ENCODE results near the gene GAPT.
"Not testable (repeated sequence)": the region's sequence is repeated elsewhere in the genome, so short reads cannot be mapped to it uniquely, and the experiment has no call there.

GAPT gene

DNA sequence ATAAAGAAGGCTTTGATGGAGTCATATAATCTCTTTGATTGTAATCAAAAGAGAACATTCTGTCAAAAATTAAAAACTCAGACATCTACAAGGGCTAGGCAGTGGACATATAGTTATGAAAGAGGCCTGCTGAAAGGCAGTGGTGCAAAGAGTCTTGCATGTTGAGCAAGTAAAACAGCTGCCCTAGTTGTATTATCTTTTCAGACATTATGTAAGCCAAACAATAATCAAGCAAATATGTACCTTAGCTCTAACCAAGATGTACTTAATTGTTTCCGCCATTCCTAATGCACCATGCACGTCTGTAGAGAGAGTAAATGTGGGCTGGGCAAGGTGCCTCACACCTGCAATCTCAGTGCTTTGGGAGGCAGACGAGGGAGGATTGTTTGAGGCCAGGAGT is 14.3 kb downstream of the GAPT start:
- DNase-seq: peak; percentile 50 to 56

DNA sequence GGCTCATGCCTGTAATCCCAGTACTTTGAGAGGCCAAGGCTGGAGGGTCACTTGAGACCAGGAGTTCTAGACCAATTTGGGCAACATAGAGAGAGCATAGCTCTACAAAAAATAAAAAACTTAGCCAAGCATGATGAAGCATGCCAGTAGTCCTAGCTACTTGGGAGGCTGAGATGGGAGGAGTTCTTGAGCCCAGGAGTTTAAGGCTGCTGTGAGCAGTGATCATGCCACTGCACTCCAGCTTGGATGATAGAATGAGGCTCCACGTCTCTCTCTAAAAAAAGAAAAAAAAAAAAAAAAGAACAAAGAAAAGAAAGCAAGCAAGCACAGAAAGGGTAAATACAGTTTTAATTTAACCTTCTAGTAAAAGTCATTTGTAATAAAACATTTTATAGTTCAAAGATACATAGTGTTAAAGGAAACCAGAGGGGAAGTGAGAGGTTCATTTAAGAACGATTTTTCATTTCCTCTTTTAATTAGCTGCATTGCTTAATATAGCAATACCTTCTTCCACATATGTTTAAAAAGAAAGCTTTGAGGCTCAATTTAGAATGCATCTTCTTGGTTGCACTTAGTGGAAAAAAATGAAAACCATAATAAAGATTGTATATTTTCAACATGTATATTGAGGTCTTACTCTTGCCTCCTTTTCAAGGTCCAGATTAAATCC is 14.9 kb downstream of the GAPT start:
- peak; percentile 62 to 70 for DNase-seq

DNA sequence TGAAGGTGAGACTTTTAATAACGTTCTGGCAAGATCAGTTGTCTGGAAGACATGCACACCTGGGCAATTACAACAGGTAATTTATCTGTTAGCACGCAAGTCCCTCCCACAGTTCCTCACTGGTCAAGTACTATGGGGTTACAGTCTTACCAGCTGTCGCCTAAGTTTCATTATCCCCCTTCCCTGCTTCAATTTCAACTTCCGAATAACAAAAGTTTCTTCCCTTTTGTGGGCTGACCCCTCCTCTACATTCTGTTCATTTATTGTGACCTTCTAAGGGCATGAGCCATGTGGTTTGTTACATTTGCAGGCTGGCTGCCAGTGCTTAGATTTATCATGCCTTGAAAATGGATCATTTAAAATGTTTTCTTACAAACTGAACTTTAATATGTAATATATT is 16.5 kb downstream of the GAPT start:
- no peak for DNase-seq

DNA sequence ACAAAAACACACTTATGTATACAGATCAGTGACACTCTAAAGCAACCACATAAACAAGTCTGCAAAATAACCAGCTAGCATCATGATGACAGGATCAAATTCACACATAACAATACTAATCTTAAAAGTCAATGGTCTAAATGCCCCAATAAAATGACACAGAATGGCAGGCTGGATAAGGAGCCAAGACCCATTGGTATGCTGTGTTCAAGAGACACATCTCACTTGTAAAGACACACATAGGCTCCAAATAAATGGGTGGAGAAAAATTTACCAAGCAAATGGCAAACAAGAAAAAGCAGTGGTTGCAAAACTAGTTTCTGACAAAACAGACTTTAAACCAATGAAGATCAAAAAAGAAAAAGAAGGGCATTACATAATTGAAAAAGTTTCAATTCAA is 26.0 kb downstream of the GAPT start:
- DNase-seq: no peak

DNA sequence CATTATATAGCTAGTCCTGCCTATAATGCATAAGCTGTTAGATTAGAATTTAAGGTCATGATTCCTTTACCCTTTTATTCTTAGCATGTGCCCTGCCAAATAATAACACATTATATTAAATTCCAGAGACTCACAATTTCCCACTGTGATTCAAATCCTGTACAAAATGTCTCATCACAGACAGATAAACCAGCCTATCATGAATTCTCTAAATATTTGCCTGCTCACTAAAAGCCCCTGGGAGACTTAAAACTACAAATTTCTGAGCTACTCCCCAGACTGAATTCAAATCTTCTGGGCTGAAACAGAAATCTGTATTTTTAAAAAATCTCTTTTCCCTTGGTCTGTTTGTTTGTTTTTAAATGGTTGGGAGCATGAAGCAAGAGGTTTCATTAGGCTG is 32.7 kb downstream of the GAPT start:
- no peak for DNase-seq

DNA sequence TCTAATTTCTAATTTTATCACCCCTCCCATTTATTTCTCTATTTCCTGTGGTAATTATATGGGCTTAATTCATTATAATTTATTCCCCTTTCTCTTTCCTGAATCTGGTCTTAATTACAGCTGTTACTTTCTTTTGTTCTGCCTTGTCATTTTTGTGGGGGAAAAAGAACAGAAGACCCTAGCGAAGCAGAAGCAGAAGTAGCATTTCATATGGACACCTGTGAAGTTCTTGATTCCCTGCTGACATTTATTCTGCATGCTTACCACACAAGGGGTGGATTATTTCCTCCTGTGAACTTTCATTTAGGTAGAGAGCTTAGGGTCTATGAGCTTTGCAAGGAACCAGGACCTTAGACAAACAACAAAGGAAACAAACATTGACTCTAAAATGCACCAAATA is 33.3 kb downstream of the GAPT start:
- no peak for DNase-seq

DNA sequence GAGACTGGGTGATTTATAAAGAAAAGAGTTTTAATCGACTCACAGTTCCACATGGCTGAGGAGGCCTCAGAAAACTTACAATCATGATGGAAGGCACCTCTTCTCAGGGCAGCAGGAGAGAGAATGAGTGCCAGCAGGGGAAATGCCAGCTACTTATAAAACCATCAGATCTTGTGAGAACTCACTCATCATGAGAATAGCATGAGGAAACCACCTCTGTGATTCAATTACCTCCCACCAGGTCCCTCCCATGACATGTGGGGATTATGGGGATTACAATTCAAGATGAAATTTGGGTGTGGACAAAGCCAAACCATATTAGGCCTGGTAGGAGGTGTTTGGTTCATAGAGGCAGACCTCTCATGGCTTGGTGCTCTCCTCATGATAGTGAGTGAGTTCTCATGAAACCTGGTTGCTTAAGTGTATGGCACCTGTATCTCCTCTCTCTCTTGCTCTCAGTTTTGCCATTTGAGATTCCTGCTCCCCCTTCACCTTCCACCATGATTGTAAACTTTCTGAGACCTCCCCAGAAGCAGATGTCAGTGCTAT is 39.8 kb downstream of the GAPT start:
- no peak for DNase-seq

DNA sequence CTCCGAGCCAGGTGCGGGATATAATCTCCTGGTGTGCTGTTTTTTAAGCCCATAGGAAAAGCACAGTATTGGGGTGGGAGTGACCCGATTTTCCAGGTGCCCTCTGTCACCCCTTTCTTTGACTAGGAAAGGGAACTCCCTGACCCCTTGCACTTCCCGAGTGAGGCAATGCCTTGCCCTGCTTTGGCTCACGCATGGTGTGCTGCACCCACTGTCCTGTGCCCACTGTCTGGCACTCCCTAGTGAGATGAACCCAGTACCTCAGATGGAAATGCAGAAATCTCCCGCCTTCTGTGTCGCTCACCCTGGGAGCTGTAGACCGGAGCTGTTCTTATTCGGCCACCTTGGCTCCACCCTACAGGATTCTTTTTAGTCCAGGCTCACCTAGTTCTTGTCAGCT is 50.7 kb downstream of the GAPT start:
- not testable (repeated sequence) for DNase-seq

DNA sequence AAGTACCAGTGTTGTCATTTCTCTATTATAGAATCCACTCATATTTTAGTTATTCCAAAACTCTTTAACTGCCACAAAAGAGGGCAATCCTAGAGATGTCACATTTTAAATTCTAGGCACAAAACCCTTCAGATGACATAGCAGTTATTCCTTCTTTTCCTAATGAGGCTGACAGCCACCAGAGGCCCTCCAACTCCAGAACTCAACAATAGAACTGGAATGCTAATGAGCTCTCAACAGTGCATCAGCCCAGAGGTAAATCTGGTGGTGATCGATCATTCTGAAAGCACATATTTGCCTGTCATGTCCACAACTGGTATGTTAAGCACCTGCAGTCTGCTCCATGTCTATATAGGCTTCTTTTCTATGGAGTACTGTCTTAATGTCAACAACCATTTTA is 51.5 kb downstream of the GAPT start:
- DNase-seq: no peak

DNA sequence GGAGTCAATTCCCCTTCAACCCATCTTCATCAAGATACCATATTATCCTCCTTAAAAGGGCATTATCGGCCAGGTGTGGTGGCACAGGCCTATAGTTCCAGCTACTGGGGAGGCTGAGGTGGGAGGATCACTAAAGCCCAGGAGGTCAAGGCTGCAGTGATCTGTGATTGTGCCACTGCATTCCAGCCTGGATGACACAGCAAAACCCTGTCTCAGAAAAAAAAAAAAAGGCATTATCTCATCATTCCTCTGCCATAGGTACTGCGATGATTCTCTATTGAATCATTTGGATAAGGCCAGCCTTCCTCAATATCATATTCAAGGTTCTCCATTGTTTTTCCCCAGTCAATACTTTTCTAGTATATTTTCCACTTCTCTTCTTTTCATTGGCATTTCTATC is 52.5 kb downstream of the GAPT start:
- DNase-seq: peak in 1 of 2 experiments; percentile 49

DNA sequence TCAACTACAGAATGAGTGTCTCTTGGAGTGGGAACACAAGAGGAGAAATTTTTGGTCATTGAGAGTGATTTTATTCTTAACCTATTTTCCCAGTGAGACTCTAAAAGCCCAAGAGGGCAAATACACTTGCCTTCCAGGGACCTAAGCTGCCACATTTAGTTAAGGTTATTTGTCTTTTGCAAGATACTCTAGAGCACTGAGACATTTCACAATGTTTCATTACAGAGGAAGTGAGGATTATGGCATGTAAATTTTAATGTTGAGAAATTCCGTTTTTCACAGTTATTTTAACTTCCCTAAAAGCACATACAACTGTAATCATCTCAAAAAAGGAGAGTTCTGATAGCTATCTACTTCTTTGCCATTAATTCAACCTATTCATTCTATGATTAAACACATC is 53.0 kb downstream of the GAPT start:
- DNase-seq: peak; percentile 97

DNA sequence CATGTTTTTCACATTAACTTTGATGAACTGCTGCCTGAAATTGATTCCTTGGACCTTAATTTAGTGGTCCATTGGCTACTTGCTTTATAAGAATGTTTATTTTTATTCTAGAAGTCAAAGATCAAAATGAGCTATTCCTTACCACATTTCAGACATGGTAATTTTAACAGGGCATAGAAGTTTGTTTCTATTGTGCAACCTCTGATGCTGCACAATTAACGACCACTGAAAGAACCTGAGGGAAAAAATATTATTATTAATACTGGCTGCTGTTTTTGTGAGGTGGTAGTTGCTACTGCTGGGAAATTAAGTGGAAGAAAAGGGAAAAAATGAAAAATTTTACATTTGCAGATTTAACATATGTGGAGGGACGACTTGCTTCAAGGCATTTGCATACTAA is 53.7 kb downstream of the GAPT start:
- peak; percentile 37 to 69 for DNase-seq

DNA sequence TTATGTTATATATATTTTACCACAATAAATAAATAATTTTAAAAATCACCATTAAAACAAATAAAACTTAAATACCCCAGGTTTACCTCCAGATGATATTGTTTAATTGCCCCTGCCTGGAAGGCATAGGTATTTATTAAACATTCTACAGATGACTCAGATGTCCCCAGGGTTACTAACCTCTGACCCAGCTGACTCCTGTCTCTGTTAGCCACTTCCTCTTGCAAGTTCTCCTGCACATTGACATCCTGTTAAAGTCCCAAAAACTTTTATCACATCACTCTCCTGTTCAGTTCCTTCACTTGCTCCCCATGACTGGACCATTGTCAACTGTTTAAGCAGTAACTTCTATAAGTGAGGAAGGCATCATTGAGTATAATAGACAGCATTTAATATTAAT is 54.7 kb downstream of the GAPT start:
- peak; percentile 84 to 90 for DNase-seq
